GM06990 (cell line): ENCODE measurements around the gene TBC1D8.

Source experiments
- DNase-seq: peaks from one replicate; pipeline ENCODE4 v3.0.0-alpha.2; 2011; ENCODE audit not compliant: insufficient read length; ENCODE audit errors: extremely low read depth
- H3K27me3 ChIP-seq: replicated peaks from 2 replicates; pipeline ENCODE4 v1.6.0; 2011; ENCODE audit warnings: low read length; ENCODE audit not compliant: control insufficient read depth, insufficient read depth
- H3K36me3 ChIP-seq: 2 replicates; pipeline ENCODE4 v1.5.1; 2011; ENCODE audit warnings: low read length; ENCODE audit not compliant: control insufficient read depth, insufficient read depth
- H3K4me3 ChIP-seq: replicated peaks from 2 replicates; pipeline ENCODE4 v1.5.1; 2011; ENCODE audit warnings: low read depth, mild to moderate bottlenecking, control low read depth, low read length
- TF ChIP-seq, protein P1 (sequence below): IDR thresholded peaks from 2 replicates; pipeline ENCODE4 v1.5.1; 2011; ENCODE audit warnings: low read length, control low read depth, mild to moderate bottlenecking, inconsistent platforms; ENCODE audit not compliant: insufficient read depth, poor library complexity, severe bottlenecking

TBC1D8 gene

DNA sequence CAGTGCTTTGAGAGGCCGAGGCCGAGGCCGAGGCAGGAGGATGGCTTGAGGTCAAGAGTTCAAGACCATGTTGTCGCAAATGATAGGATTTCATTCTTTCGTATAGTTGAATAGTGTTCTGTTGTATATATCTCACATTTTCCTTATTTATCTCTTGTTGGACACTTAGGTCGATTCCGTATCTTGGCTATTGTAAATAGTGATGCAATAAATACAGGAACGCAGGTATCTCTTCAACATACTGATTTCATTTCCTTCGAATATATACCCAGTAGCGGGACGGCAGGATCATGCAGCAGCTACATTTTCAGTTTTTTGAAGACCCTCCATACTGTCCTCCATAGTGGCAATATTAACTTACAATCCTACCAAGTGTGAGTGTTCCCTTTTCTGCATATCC lies 4.1 kb downstream of the TBC1D8 start:
- Histone ChIP-seq H3K27me3 (no peaks in the 10 kb centered on the region), H3K36me3 (no peaks in the 10 kb centered on the region), H3K4me3 (no peak overlapping the region)
- DNase-seq = no peak
- TF ChIP-seq, protein P1, sequence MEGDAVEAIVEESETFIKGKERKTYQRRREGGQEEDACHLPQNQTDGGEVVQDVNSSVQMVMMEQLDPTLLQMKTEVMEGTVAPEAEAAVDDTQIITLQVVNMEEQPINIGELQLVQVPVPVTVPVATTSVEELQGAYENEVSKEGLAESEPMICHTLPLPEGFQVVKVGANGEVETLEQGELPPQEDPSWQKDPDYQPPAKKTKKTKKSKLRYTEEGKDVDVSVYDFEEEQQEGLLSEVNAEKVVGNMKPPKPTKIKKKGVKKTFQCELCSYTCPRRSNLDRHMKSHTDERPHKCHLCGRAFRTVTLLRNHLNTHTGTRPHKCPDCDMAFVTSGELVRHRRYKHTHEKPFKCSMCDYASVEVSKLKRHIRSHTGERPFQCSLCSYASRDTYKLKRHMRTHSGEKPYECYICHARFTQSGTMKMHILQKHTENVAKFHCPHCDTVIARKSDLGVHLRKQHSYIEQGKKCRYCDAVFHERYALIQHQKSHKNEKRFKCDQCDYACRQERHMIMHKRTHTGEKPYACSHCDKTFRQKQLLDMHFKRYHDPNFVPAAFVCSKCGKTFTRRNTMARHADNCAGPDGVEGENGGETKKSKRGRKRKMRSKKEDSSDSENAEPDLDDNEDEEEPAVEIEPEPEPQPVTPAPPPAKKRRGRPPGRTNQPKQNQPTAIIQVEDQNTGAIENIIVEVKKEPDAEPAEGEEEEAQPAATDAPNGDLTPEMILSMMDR = no peak

DNA sequence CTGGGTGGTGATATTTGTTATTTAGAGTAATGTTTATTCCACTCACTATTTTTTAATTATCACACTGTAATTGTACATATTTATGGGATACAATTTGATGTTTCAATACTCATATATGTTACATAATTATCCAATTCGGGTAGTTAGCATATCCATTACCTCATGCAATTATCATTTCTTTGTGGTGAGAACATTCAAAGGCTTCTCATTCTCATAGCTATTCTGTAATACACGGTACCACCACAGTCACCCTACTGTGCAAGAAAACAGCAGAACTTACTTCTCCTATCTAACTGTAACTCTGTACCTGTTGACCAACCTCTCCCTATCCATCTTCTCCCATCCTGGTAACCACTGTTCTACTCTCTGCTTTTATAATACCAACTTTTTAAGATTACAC lies 4.6 kb downstream of the TBC1D8 start:
- TF ChIP-seq, protein P1 = no peak

DNA sequence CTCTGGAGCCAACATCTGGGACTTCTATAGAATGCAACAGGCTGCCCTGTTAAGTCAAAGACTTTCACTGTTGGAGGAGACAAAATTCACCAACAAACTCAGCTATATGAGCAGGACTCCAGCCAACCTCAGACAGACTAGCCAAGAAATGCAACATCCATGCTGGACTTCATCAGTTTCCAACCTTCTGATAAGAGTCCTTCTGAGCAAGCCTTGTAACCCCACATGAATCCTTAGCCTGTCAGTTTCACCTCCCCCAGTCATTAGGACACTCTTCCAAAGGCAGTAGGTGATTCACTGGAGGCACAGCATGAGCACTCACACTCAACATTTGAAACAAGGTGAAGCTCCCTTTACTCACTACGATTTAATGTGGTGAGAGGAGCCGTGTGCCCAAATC lies 5.8 kb downstream of the TBC1D8 start:
- no peaks in the 10 kb centered on the region for H3K36me3 ChIP-seq
- no peak overlapping the region for H3K4me3 ChIP-seq
- no peak for DNase-seq
- no peaks in the 10 kb centered on the region for H3K27me3 ChIP-seq
- TF ChIP-seq, protein P1 = no peak

More for the DNA sequence above, 4.6 kb downstream of the TBC1D8 start:
- Histone ChIP-seq H3K27me3 (no peaks in the 10 kb centered on the region), H3K4me3 (no peak overlapping the region), H3K36me3 (no peaks in the 10 kb centered on the region)
- no peak for DNase-seq

DNA sequence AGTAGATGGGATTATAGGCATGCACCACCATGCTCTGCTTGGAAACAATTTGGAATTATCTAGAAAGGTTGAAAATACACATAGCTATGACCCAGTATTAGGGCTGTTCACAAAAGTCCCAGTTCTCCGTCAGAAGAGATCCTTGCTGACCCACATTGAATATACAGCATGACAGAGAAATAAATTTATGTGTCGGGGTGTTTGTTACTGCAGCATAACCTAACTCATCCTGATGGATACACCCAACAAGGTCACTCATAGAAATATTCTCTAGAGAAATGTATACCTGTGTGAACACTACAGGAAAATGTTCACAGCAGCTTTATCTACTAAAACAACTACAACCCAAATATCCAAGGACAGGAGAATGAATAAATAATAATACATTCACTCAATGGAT lies 9.0 kb downstream of the TBC1D8 start:
- DNase-seq = no peak
- Histone ChIP-seq H3K4me3 (no peak overlapping the region), H3K27me3 (no peaks in the 10 kb centered on the region), H3K36me3 (no peaks in the 10 kb centered on the region)
- TF ChIP-seq, protein P1 = no peak

DNA sequence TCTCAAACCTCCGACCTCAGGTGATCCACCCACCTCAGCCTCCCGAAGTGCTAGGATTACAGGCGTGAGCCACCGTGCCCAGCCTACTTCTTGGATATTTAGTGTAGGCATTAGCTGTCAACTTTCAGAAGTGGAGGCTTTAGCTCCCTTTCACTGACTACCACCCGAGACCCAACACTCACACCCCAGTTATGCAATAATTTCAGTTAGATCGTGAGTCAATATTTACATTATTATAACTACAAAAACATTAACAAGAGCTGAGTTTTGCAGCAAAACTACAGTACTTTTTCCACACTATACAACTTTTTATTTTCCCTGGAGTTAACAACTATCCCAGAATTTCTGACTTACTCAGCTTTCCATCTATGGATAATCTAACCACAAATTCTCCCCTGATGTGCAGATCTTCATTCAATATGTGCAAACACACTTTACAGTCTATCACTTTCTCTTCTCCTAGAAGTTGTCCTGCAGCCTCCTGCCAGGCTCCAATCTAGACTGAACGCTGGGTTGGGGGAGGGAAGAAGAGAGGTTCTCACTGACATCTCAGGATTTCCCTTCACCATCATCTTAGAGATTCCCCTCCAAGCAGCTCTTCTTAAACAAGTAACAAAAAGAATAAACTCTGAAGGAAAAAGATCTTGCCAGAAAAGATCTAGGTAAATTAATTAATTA lies 10.1 kb downstream of the TBC1D8 start:
- TF ChIP-seq, protein P1 = no peak
- H3K36me3 ChIP-seq = no peaks in the 10 kb centered on the region
- no peaks in the 10 kb centered on the region for H3K27me3 ChIP-seq
- no peak overlapping the region for H3K4me3 ChIP-seq
- no peak for DNase-seq

DNA sequence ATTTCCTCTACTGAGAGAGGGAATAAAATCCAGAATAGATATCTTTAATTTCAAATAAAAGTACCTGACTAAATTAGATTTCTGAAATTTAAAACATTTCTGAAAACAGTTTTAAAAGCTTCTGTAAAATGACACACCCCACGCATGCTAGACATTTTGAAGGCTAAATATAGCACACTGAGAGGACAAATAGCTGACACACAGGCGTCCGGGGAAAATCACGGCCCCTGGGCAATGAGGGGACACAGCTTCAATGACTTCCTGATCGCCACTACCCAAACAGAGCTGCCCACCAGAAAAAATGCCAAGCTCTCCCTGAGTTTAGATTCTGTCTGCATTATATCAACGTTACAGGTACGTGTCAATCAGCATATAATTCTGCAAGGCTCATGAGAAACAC lies 10.9 kb downstream of the TBC1D8 start:
- no peak for DNase-seq
- TF ChIP-seq, protein P1 = no peak
- Histone ChIP-seq H3K4me3 (no peak overlapping the region), H3K36me3 (no peaks in the 10 kb centered on the region), H3K27me3 (no peaks in the 10 kb centered on the region)
